K562 (cell line): ENCODE results near the gene TMEM234. TPM values are rescaled to one million over a fixed set of nuclear protein-coding genes. Genes with fewer than 3 reads are reported as not detected.
A peak's percentile ranks its signal among the peaks of the same experiment; 100 is the strongest.

Source experiments
- CBX2 ChIP-seq: fragments of 200-600 bp; sonication (generic); IDR thresholded peaks from one replicate; pipeline ENCODE4 v1.6.1; 2012; ENCODE audit warnings: mild to moderate bottlenecking, low read length, inconsistent platforms; ENCODE audit not compliant: insufficient read depth, poor library complexity, severe bottlenecking
- CBX8 ChIP-seq: fragments of 200-600 bp; sonication (generic); IDR thresholded peaks from 2 replicates; pipeline ENCODE4 v1.6.1; 2012; ENCODE audit warnings: borderline replicate concordance, mixed run types, low read depth, mild to moderate bottlenecking, moderate library complexity, mixed read lengths, low read length, control low read depth, inconsistent platforms; ENCODE audit not compliant: poor library complexity, severe bottlenecking; ENCODE audit errors: extremely low read depth
- CHD2 ChIP-seq: IDR thresholded peaks from 2 replicates; pipeline ENCODE4 v1.6.1; 2011; ENCODE audit warnings: low read depth, low read length
- CTBP1 ChIP-seq: fragments of 450-650 bp; IDR thresholded peaks from 2 replicates; pipeline ENCODE4 v1.6.1; 2016; ENCODE audit warnings: borderline replicate concordance
- FIP1L1 ChIP-seq: fragments of 200-400 bp; formaldehyde crosslinking; IDR thresholded peaks from 2 replicates; pipeline ENCODE4 v1.6.1; 2018; ENCODE audit warnings: mild to moderate bottlenecking, low read depth, low read length; ENCODE audit not compliant: poor library complexity, severe bottlenecking
- FOS ChIP-seq: IDR thresholded peaks from 3 replicates; pipeline ENCODE4 v1.6.1; 2011; ENCODE audit not compliant: insufficient read length; ENCODE audit errors: extremely low read depth
- NFYB ChIP-seq: IDR thresholded peaks from 2 replicates; pipeline ENCODE4 v1.6.1; 2011; ENCODE audit warnings: mild to moderate bottlenecking, moderate library complexity; ENCODE audit not compliant: insufficient read length; ENCODE audit errors: extremely low read depth
- RFX1 ChIP-seq: fragments of 450-650 bp; IDR thresholded peaks from 2 replicates; pipeline ENCODE4 v1.6.1; 2016; ENCODE audit warnings: mild to moderate bottlenecking, moderate library complexity
- SIRT6 ChIP-seq: IDR thresholded peaks from one replicate; pipeline ENCODE4 v1.6.1; 2012; ENCODE audit warnings: low read depth, mild to moderate bottlenecking, control low read depth, inconsistent platforms, low read length, moderate library complexity
- SMARCA4 ChIP-seq: fragments of 450-650 bp; IDR thresholded peaks from 2 replicates; pipeline ENCODE4 v1.6.1; 2016
- STAG1 ChIP-seq: sonication (generic); formaldehyde crosslinking; IDR thresholded peaks from 2 replicates; pipeline ENCODE4 v1.5.0; 2020; ENCODE audit warnings: missing genetic modification reagents, borderline replicate concordance
- TSC22D4 ChIP-seq: fragments of 450-650 bp; IDR thresholded peaks from 2 replicates; pipeline ENCODE4 v1.6.1; 2016; ENCODE audit warnings: missing genetic modification characterization, missing biosample characterization, control low read depth
- polyA plus RNA-seq, 8 experiments: library from polyadenylated mRNA; depleted of rRNA in 4 of 8; stranded (reverse) in 5 of 8; unstranded in 3 of 8; fragments of >200 nt; fragmentation: Nextera tagmentation in 2 of 8; fragmentation: Illumina TruSeq in 1 of 8; extraction: Ambion mirVana in 2 of 8; extraction: Trizol in 1 of 8; gene quantifications; 2 replicates each; pipeline versions ENCODE4 v1.2.1 to v1.2.3, GENCODE V29; 2011 to 2014; ENCODE audit warnings: inconsistent platforms in 1 of 8, missing spikeins in 1 of 8
- total RNA-seq, 7 experiments: library from RNA; depleted of rRNA in 6 of 7; stranded (reverse); fragments of >200 nt in 6 of 7; fragmentation: Illumina TruSeq in 2 of 7; extraction: Trizol in 2 of 7; gene quantifications; 2 replicates each; pipeline versions ENCODE4 v1.2.1 to v1.2.3, GENCODE V29; 2011 to 2021; ENCODE audit warnings: low replicate concordance in 1 of 7
- TF ChIP-seq, protein P1 (sequence below): sonication (generic); formaldehyde crosslinking; IDR thresholded peaks from 2 replicates; pipeline ENCODE4 v1.8.1; 2023; ENCODE audit warnings: mild to moderate bottlenecking, missing genetic modification reagents
- TF ChIP-seq, protein P2 (sequence below): sonication (generic); formaldehyde crosslinking; IDR thresholded peaks from 2 replicates; pipeline ENCODE4 v1.8.1; 2022; ENCODE audit warnings: missing genetic modification reagents
- TF ChIP-seq, protein P3 (sequence below): fragments of 250-450 bp; sonication (Bioruptor Pico); IDR thresholded peaks from 2 replicates; pipeline ENCODE4 v1.8.0; 2022; ENCODE audit warnings: moderate library complexity, mild to moderate bottlenecking, inconsistent platforms
- TF ChIP-seq, protein P4 (sequence below): fragments of 250-450 bp; sonication (Bioruptor Pico); IDR thresholded peaks from 2 replicates; pipeline ENCODE4 v1.4.0; 2020
- TF ChIP-seq, protein P5 (sequence below): fragments of 250-450 bp; sonication (Bioruptor Pico); IDR thresholded peaks from 2 replicates; pipeline ENCODE4 v1.8.0; 2022; ENCODE audit warnings: inconsistent platforms, mild to moderate bottlenecking, moderate library complexity, borderline replicate concordance
- TF ChIP-seq, protein P6 (sequence below): fragments of 250-450 bp; sonication (Bioruptor Pico); IDR thresholded peaks from 2 replicates; pipeline ENCODE4 v1.4.0; 2020; ENCODE audit warnings: mild to moderate bottlenecking

The TMEM234 gene
- total and polyA plus RNA-seq, 9 of the 15 experiments (the other 6 are each of a cell fraction or from before 2014, with no cell fraction given) = 5.0 to 12.9 (median 7.6) TPM

DNA sequence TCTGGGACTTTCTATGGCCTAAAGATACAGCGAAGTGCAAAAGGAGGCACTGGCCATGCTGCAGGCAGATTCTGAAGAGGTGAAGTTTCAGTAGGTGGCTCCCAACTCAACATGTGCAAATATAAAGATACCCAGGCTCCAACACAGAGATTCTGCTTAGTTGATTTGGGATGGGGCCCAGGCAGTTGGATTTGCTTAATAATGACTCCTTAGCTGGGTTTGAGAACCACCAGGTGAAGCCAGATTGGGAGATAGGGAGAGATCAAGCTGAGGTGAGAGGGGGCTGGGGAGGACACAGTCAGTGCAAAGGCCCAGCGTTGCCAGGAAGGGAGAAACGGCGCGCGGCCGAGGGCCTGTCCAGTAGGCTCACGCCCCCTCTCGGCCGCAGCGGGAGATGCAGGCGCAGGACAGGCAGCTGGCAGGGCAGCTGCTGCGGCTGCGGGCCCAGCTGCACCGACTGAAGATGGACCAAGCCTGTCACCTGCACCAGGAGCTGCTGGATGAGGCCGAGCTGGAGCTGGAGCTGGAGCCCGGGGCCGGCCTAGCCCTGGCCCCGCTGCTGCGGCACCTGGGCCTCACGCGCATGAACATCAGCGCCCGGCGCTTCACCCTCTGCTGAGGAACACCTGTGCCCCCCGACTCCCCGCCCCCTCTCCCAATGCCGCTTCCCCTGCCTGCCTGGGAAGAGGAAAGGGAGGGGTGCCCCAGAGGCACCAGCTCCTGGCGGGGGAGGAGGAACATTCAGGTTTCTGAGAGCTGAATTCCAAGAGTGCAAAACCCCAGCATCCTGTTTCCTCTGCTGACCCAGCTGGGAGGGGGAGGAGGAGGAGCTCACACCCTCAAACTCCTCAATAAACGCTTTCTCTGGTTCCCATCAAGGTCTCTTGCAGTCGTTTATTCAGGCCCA is 26.1 kb upstream of the TMEM234 start (continued):
- TF ChIP-seq, protein P1, sequence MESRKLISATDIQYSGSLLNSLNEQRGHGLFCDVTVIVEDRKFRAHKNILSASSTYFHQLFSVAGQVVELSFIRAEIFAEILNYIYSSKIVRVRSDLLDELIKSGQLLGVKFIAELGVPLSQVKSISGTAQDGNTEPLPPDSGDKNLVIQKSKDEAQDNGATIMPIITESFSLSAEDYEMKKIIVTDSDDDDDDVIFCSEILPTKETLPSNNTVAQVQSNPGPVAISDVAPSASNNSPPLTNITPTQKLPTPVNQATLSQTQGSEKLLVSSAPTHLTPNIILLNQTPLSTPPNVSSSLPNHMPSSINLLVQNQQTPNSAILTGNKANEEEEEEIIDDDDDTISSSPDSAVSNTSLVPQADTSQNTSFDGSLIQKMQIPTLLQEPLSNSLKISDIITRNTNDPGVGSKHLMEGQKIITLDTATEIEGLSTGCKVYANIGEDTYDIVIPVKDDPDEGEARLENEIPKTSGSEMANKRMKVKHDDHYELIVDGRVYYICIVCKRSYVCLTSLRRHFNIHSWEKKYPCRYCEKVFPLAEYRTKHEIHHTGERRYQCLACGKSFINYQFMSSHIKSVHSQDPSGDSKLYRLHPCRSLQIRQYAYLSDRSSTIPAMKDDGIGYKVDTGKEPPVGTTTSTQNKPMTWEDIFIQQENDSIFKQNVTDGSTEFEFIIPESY (CRISPR knock-in tag) = peak; percentile 84
- TF ChIP-seq TSC22D4 (tag) = no peak
- TF ChIP-seq, protein P2, sequence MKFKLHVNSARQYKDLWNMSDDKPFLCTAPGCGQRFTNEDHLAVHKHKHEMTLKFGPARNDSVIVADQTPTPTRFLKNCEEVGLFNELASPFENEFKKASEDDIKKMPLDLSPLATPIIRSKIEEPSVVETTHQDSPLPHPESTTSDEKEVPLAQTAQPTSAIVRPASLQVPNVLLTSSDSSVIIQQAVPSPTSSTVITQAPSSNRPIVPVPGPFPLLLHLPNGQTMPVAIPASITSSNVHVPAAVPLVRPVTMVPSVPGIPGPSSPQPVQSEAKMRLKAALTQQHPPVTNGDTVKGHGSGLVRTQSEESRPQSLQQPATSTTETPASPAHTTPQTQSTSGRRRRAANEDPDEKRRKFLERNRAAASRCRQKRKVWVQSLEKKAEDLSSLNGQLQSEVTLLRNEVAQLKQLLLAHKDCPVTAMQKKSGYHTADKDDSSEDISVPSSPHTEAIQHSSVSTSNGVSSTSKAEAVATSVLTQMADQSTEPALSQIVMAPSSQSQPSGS (CRISPR knock-in tag) = no peak
- TF ChIP-seq FIP1L1 = peak; percentile 27
- no peak for TF ChIP-seq CBX2
- 0 out of 2 replicates have a peak, but pooled peaks have one; percentile 32 for TF ChIP-seq CHD2
- no peak for TF ChIP-seq SIRT6
- TF ChIP-seq CTBP1 = peak; percentile 83; the same call in 1 of the 2 replicates
- peak; percentile 72 for TF ChIP-seq STAG1 (CRISPR knock-in tag)
- TF ChIP-seq, protein P3, sequence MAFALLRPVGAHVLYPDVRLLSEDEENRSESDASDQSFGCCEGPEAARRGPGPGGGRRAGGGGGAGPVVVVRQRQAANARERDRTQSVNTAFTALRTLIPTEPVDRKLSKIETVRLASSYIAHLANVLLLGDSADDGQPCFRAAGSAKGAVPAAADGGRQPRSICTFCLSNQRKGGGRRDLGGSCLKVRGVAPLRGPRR = no peak
- TF ChIP-seq, protein P4, sequence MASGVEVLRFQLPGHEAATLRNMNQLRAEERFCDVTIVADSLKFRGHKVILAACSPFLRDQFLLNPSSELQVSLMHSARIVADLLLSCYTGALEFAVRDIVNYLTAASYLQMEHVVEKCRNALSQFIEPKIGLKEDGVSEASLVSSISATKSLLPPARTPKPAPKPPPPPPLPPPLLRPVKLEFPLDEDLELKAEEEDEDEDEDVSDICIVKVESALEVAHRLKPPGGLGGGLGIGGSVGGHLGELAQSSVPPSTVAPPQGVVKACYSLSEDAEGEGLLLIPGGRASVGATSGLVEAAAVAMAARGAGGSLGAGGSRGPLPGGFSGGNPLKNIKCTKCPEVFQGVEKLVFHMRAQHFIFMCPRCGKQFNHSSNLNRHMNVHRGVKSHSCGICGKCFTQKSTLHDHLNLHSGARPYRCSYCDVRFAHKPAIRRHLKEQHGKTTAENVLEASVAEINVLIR = no peak
- TF ChIP-seq NFYB = no peak
- TF ChIP-seq FOS = no peak
- TF ChIP-seq, protein P5, sequence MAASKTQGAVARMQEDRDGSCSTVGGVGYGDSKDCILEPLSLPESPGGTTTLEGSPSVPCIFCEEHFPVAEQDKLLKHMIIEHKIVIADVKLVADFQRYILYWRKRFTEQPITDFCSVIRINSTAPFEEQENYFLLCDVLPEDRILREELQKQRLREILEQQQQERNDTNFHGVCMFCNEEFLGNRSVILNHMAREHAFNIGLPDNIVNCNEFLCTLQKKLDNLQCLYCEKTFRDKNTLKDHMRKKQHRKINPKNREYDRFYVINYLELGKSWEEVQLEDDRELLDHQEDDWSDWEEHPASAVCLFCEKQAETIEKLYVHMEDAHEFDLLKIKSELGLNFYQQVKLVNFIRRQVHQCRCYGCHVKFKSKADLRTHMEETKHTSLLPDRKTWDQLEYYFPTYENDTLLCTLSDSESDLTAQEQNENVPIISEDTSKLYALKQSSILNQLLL (CRISPR knock-in tag) = no peak
- no peak for TF ChIP-seq CBX8
- TF ChIP-seq SMARCA4 = peak; percentile 50; the same call in 1 of the 2 replicates
- no peak for TF ChIP-seq RFX1
- TF ChIP-seq, protein P6, sequence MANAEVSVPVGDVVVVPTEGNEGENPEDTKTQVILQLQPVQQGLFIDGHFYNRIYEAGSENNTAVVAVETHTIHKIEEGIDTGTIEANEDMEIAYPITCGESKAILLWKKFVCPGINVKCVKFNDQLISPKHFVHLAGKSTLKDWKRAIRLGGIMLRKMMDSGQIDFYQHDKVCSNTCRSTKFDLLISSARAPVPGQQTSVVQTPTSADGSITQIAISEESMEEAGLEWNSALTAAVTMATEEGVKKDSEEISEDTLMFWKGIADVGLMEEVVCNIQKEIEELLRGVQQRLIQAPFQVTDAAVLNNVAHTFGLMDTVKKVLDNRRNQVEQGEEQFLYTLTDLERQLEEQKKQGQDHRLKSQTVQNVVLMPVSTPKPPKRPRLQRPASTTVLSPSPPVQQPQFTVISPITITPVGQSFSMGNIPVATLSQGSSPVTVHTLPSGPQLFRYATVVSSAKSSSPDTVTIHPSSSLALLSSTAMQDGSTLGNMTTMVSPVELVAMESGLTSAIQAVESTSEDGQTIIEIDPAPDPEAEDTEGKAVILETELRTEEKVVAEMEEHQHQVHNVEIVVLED (CRISPR knock-in tag) = no peak
